NCI-H774 (cell line): Measurements from ENCODE around the gene ITGAV.

ENCODE experiments used
- DNase-seq: peaks from one replicate; lab custom pipeline; 2025; lab: John Stamatoyannopoulos, UW

ITGAV gene

GRCh38 chr2:186575302-186575701, 14.6 kb upstream of the ITGAV start:
- no peak for DNase-seq

- DNase-seq = no peak
These were observed 14.0 kb upstream of the ITGAV start for GRCh38 chr2:186575856-186576255.

- DNase-seq = no peak
These were observed 13.2 kb upstream of the ITGAV start for GRCh38 chr2:186576614-186577013.

GRCh38 chr2:186582698-186583097, 7.2 kb upstream of the ITGAV start:
- DNase-seq = no peak

GRCh38 chr2:186584053-186584452, 5.8 kb upstream of the ITGAV start:
- DNase-seq = no peak

- no peak for DNase-seq
These were observed 1.4 kb upstream of the ITGAV start for GRCh38 chr2:186588421-186588820.

- no peak for DNase-seq
These were observed 780 bp upstream of the ITGAV start for GRCh38 chr2:186588940-186589611.

GRCh38 chr2:186590350-186590758, 498 bp downstream of the ITGAV start:
- no peak for DNase-seq

- peak; percentile 13 for DNase-seq
These were observed 1.1 kb downstream of the ITGAV start for GRCh38 chr2:186590759-186591505.

GRCh38 chr2:186591506-186591890, 1.6 kb downstream of the ITGAV start:
- DNase-seq = no peak

GRCh38 chr2:186592137-186592875, 2.5 kb downstream of the ITGAV start:
- no peak for DNase-seq

- no peak for DNase-seq
These were observed 3.7 kb downstream of the ITGAV start for GRCh38 chr2:186593523-186593922.

- no peak for DNase-seq
These were observed 4.3 kb downstream of the ITGAV start for GRCh38 chr2:186594001-186594722.

- DNase-seq = no peak
These were observed 5.4 kb downstream of the ITGAV start for GRCh38 chr2:186595219-186595618.

- no peak for DNase-seq
These were observed 9.4 kb downstream of the ITGAV start for GRCh38 chr2:186599186-186599778.

GRCh38 chr2:186603286-186603685, 13.4 kb downstream of the ITGAV start:
- DNase-seq = no peak

- DNase-seq = no peak
These were observed 15.2 kb downstream of the ITGAV start for GRCh38 chr2:186605041-186605440.

GRCh38 chr2:186607660-186608324, 17.9 kb downstream of the ITGAV start:
- no peak for DNase-seq

- no peak for DNase-seq
These were observed 20.9 kb downstream of the ITGAV start for GRCh38 chr2:186610785-186611184.

GRCh38 chr2:186611526-186611925, 21.7 kb downstream of the ITGAV start:
- no peak for DNase-seq

- no peak for DNase-seq
These were observed 22.2 kb downstream of the ITGAV start for GRCh38 chr2:186612026-186612425.
